Measurements from ENCODE around the gene GDA.

GRCh38 chr9:72160446-72161123 lies 11.3 kb downstream of the GDA start:
- TF ChIP-seq POLR2AphosphoS5 (IDR thresholded peaks at IDR 0.05) (no peak), CTCF (IDR thresholded peaks at IDR 0.05) (no peak), POLR2A (IDR thresholded peaks at IDR 0.05) (no peak)

All from upper lobe of left lung (tissue), 4 donors.